Mammary microvascular endothelial cell (primary cell): ENCODE data around the gene SHISAL1. TPM values are rescaled to one million over a fixed set of nuclear protein-coding genes. Genes with fewer than 3 reads are reported as not detected.

Experiments
- total RNA-seq: library from RNA; depleted of rRNA; stranded (reverse); fragments of >200 nt; gene quantifications from 2 replicates; pipeline ENCODE4 v1.2.3, GENCODE V29; 2015

SHISAL1 gene
- 0.05 TPM in 1 of 2 replicates, not detected in the other for total RNA-seq

DNA sequence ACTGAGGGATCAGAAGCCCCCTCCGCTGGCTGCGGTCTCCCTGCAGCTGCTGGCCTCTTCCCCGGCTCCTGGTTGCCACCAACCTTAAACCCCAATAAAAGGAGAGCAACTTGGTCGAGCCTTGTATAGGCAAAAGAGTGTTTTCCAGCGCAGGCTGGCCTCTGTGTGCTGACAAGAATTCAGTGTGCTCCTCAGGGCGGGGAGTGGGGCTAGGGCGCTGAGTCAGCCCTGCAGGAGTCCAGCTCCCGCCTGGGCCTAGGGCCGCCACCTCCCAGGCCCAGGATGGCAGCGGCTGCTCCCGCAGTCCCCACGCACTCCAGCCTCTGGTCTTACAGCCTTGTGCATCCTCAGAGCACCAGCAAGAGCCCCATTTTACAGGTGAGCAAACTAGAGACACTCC is at the start of gene SHISAL1:
SHISAL1 (minus strand) TSS at position 186 of the 400 bp plus-strand sequence. CDS start 12,006 bp downstream, outside the sequence.

Other genes with a start within 250 kb of the SHISAL1 start
- gene PARVG, start 132.0 kb downstream of the SHISAL1 start, total RNA-seq = 0.13 and 0.44 TPM in 2 replicates
- gene RTL6, start 185.3 kb upstream of the SHISAL1 start, total RNA-seq = 13.7 and 18.1 TPM in 2 replicates